Gastroesophageal sphincter (tissue), 4 donors: ENCODE measurements around the gene AP5B1. TPM values are rescaled to one million over a fixed set of nuclear protein-coding genes. Genes with fewer than 3 reads are reported as not detected.

ENCODE experiments used
- ATAC-seq: fragments of 150-250 bp; one replicate; pipeline ENCODE4 v1.9.1; 2016; ENCODE audit warnings: mild to moderate bottlenecking, moderate library complexity
- H3K27ac ChIP-seq, 4 donors: fragments of 200-600 bp; sonication (generic) in 3 of 4; 1 replicate in 3 of 4; 2 replicates in 1 of 4; pipeline ENCODE4 v1.5.1; 2016 to 2019
- H3K27me3 ChIP-seq: fragments of 200-600 bp; sonication (generic); one replicate; pipeline ENCODE4 v1.5.1; 2019
- H3K36me3 ChIP-seq, 2 donors: fragments of 200-600 bp; sonication (generic); one replicate each; pipeline ENCODE4 v1.5.1; 2019; ENCODE audit warnings: control low read depth in 1 of 2
- H3K4me1 ChIP-seq, 3 donors: fragments of 200-600 bp; sonication (generic); 1 replicate in 2 of 3; 2 replicates in 1 of 3; pipeline ENCODE4 v1.5.1; 2016 to 2019; ENCODE audit warnings: control low read depth in 2 of 3
- H3K4me3 ChIP-seq, 2 donors: fragments of 200-600 bp; sonication (generic); one replicate each; pipeline ENCODE4 v1.5.1; 2019; ENCODE audit warnings: mild to moderate bottlenecking in 1 of 2, moderate library complexity in 1 of 2
- H3K9me3 ChIP-seq, 3 donors: fragments of 200-600 bp; sonication (generic); one replicate each; pipeline ENCODE4 v1.5.1; 2017 to 2019; ENCODE audit warnings: control low read depth in 2 of 3
- EP300 ChIP-seq: sonication (generic); formaldehyde crosslinking; IDR thresholded peaks from one replicate; pipeline ENCODE4 v1.6.1; 2017; ENCODE audit warnings: antibody characterized with exemption, mild to moderate bottlenecking
- POLR2A ChIP-seq, 2 donors: fragments of 450-650 bp; IDR thresholded peaks; one replicate each; pipeline ENCODE4 v1.6.1; 2017; ENCODE audit warnings: antibody characterized with exemption in 2 of 2, mild to moderate bottlenecking in 2 of 2, moderate library complexity in 1 of 2
- POLR2AphosphoS5 ChIP-seq: sonication (generic); formaldehyde crosslinking; IDR thresholded peaks from one replicate; pipeline ENCODE4 v1.6.1; 2017; ENCODE audit warnings: antibody characterized with exemption
- WGBS, 2 donors: methylation state at CpG; one replicate each; pipeline ENCODE4 v1.1.5; 2018; ENCODE audit warnings: low coverage in 1 of 2; 5-methylcytosine and 5-hydroxymethylcytosine counted together
- total RNA-seq, 4 donors: library from RNA; depleted of rRNA; stranded (reverse); fragments of >200 nt; gene quantifications; one replicate each; pipeline ENCODE4 v1.1.0, GENCODE V29; 2016
- TF ChIP-seq, protein P1 (sequence below), 4 experiments: fragments of 200-600 bp in 2 of 4; fragments of 450-650 bp in 2 of 4; sonication (generic) in 1 of 4; IDR thresholded peaks; one replicate each; pipeline ENCODE4 v1.5.1; 2017 to 2019; ENCODE audit warnings: antibody characterized with exemption in 4 of 4, mild to moderate bottlenecking in 2 of 4, moderate library complexity in 2 of 4

AP5B1 gene
- total RNA-seq, 4 donors from 2014 or later, result 11.2 to 23.4 (median 15.7) TPM

DNA sequence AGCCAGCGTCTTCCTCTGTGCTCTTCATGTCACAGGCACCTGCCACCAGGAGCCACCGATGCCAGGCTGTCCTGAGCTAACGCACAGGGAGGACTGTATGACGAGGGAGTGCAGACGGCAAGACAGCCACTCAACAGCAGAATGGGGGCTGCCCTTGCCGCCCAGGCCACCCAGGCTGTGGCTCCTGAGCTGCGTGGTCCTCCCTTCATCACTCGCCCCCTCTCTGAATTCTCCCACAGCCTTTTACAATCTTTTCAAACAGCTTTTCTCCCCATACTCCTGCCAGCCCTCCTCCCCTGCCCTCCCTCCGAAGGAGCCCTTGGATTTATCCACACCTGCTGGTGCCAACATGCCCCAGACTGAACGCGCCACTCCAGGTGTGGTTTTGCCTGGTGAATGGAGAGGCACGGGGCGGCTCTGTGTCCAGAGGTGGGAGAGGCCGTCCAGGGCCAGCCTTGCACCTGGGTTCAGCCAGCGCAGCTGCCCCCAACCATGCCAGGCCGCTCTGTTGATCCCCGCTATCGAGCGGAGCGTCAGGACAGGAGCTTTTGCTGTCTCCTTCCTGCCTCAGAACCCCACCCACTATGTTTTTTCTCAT lies 28.1 kb upstream of the AP5B1 start:
- peaks cover 27% of the 10 kb centered on the region for H3K27me3 ChIP-seq

DNA sequence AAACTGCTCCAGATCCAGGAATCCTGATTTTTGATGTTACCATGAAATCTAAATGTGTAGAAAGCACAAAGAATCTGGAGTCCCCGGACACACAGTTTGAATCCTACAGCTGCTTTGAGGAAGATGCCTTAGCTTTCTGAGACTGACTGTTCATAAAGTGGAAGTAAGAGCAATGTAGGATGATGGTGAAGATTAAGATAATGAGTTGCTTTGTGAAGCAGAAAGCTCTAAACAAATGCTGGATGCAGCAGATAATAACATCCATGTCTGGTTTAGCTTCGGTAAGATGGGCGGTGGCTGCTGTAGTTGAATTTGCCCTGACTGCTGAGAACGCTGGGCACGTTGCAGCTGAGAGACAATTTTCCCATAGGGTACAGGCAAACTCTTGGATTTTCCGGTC lies 26.2 kb upstream of the AP5B1 start:
- WGBS, 2 donors, result 20 to 66% methylated on average over 1 to 6 of the region's 6 CpGs
- Histone ChIP-seq H3K27me3 (peaks cover 45% of the 10 kb centered on the region), H3K4me3 (no peak overlapping the region), H3K4me1 (no peaks in the 10 kb centered on the region), H3K9me3 (no peaks in the 10 kb centered on the region), H3K36me3 (no peaks in the 10 kb centered on the region), H3K27ac (no peak overlapping the region)
- no peak for ATAC-seq
- TF ChIP-seq POLR2AphosphoS5 (no peak), POLR2A (IDR thresholded peaks at IDR 0.05) (no peak), EP300 (no peak)
- TF ChIP-seq, protein P1, sequence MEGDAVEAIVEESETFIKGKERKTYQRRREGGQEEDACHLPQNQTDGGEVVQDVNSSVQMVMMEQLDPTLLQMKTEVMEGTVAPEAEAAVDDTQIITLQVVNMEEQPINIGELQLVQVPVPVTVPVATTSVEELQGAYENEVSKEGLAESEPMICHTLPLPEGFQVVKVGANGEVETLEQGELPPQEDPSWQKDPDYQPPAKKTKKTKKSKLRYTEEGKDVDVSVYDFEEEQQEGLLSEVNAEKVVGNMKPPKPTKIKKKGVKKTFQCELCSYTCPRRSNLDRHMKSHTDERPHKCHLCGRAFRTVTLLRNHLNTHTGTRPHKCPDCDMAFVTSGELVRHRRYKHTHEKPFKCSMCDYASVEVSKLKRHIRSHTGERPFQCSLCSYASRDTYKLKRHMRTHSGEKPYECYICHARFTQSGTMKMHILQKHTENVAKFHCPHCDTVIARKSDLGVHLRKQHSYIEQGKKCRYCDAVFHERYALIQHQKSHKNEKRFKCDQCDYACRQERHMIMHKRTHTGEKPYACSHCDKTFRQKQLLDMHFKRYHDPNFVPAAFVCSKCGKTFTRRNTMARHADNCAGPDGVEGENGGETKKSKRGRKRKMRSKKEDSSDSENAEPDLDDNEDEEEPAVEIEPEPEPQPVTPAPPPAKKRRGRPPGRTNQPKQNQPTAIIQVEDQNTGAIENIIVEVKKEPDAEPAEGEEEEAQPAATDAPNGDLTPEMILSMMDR (IDR thresholded peaks at IDR 0.05), result no peak

More for the DNA sequence above, 28.1 kb upstream of the AP5B1 start:
- H3K4me3 ChIP-seq, result no peak overlapping the region
- no peak overlapping the region for H3K27ac ChIP-seq
- TF ChIP-seq EP300, result no peak
- no peaks in the 10 kb centered on the region for H3K36me3 ChIP-seq
- WGBS, 2 donors, result 63% methylated on average over 6 of the region's 20 CpGs; no CpG with 5 or more reads in 1 of the 2 donors
- H3K4me1 ChIP-seq, result no peaks in the 10 kb centered on the region
- no peak for ATAC-seq
- no peaks in the 10 kb centered on the region for H3K9me3 ChIP-seq

DNA sequence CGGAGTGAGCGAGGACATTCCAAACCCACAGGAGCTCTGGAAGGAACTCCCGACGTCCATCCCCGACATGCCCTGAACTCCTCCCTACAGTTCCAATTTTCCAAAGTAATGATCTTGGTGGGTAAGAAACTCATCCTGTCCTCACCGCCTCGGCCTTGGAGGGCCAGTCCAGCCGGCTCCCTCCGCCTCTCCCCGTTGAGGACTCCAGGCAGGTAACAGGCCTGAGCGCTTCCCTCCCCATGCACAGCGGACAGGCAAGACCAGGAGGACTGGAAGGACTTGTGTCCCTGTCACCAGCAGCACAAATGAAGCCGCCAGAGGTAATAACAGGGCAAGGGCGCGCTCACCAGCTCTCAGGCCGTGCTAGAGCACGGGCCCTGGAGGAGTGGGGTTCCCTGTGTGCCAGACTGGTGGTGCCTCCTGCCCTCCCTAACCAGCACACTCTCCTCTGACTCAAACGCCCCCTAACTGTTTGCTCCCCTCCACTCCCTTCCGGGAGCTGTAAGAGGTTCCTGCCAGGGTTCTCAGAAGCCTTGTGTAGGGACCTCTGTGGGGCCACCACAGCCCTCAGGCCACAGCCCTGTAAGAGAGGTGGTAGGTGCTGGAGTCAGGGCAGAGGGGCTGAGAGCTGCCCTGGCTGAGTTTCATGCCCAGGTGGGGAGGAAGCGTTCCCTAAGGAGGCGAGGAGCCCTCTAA lies 23.2 kb upstream of the AP5B1 start:
- H3K27me3 ChIP-seq, result peaks cover 76% of the 10 kb centered on the region
- 44 to 48% methylated on average over 3 to 7 of the region's 21 CpGs for WGBS, 2 donors
- TF ChIP-seq EP300 (no peak), POLR2AphosphoS5 (no peak), POLR2A (IDR thresholded peaks at IDR 0.05) (no peak)
- TF ChIP-seq, protein P1 (IDR thresholded peaks at IDR 0.05), result no peak

DNA sequence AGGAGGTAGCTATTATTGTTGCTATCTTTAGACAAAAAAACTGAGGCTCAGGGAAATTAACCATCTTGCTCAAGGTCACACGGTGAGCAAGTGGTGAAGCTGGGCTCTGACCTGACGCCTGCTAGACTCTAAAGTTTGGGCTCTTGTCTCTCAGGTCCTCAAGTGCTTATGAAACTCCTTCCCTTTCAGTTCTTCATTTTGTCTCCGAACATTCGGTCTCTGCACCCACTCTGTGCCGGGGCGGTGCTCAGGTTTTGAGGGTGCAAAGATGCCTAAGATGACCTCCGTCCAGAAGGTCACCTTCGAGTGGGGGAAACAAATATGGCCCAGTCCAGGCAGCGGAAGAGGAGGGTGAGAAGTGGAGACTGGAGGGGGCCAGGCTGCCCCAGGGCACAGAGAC lies 22.1 kb upstream of the AP5B1 start:
- H3K27me3 ChIP-seq, result peaks cover 87% of the 10 kb centered on the region
- ATAC-seq, result no peak
- TF ChIP-seq EP300 (no peak), POLR2AphosphoS5 (no peak), POLR2A (IDR thresholded peaks at IDR 0.05) (no peak)
- TF ChIP-seq, protein P1 (IDR thresholded peaks at IDR 0.05), result no peak
- H3K27ac ChIP-seq, result no peak overlapping the region
- no peaks in the 10 kb centered on the region for H3K36me3 ChIP-seq
- H3K4me3 ChIP-seq, result no peak overlapping the region
- no peaks in the 10 kb centered on the region for H3K9me3 ChIP-seq
- H3K4me1 ChIP-seq, result no peaks in the 10 kb centered on the region
- WGBS, 2 donors, result 100% methylated on average over 3 of the region's 9 CpGs; no CpG with 5 or more reads in 1 of the 2 donors

More for the DNA sequence above, 23.2 kb upstream of the AP5B1 start:
- H3K9me3 ChIP-seq, result no peaks in the 10 kb centered on the region
- ATAC-seq, result no peak
- H3K27ac ChIP-seq, result no peak overlapping the region
- no peaks in the 10 kb centered on the region for H3K4me1 ChIP-seq
- H3K36me3 ChIP-seq, result no peaks in the 10 kb centered on the region
- H3K4me3 ChIP-seq, result no peak overlapping the region

DNA sequence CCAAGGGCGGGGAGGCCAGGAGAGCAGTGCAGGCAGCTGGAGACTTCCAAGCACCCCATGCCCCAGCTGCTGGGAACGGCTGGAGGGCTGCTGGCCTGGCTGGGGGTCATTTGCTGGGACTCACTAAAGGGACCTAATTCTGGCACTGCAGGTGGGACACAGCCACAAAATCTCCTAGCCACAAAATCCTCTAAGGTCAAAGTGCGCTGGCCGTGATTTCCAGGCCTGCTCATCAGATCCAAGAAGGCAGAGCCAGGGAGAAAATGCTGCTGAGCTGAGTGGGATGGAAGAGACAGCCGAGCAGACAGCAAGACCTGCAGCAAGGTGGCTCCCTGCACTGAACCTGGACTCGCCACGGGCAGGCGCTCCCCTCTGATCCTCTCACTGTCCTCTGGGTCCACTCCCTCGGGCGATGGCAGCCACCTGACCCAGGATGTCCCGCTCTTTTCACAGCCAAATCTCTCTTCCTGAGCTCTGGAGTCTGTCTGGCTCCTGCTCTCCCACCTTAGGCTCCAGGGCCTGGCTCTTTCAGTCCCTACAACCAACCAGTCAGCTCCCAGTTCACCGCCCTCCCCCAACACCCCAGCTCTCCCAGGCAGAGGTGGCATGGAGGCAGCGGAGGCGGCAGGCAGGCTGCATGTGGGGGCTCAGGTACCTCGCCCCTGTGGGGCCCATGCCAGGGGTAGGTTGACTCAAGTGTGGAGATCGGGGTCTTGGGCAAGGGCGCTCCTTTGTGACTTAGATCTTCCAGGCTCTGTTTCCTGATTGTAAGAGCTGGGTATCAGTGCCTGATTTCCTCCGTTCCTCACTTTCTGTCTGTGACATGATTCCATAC lies 20.6 kb upstream of the AP5B1 start:
- Histone ChIP-seq H3K36me3 (no peaks in the 10 kb centered on the region), H3K9me3 (no peaks in the 10 kb centered on the region), H3K4me1 (no peaks in the 10 kb centered on the region), H3K4me3 (no peak overlapping the region), H3K27me3 (peaks cover 93% of the 10 kb centered on the region), H3K27ac (no peak overlapping the region)
- WGBS, 2 donors, result 53 to 83% methylated on average over 4 of the region's 18 CpGs
- TF ChIP-seq EP300, result no peak
- TF ChIP-seq, protein P1 (IDR thresholded peaks at IDR 0.05), result no peak
- TF ChIP-seq POLR2AphosphoS5, result no peak
- no peak for TF ChIP-seq POLR2A (IDR thresholded peaks at IDR 0.05)
- no peak for ATAC-seq
